GM23248 (cell line): ENCODE measurements around the gene MPZL2.

Experiments
- EZH2 ChIP-seq: fragments of 200-600 bp; sonication (generic); IDR thresholded peaks from 2 replicates; pipeline ENCODE4 v1.6.1; 2018; ENCODE audit warnings: antibody characterized with exemption, mild to moderate bottlenecking; ENCODE audit not compliant: insufficient read depth, poor library complexity, severe bottlenecking
- EZH2phosphoT487 ChIP-seq: fragments of 200-600 bp; sonication (generic); IDR thresholded peaks from 2 replicates; pipeline ENCODE4 v1.6.1; 2018; ENCODE audit warnings: antibody characterized with exemption, moderate library complexity, mild to moderate bottlenecking, low read depth; ENCODE audit not compliant: insufficient read depth

DNA sequence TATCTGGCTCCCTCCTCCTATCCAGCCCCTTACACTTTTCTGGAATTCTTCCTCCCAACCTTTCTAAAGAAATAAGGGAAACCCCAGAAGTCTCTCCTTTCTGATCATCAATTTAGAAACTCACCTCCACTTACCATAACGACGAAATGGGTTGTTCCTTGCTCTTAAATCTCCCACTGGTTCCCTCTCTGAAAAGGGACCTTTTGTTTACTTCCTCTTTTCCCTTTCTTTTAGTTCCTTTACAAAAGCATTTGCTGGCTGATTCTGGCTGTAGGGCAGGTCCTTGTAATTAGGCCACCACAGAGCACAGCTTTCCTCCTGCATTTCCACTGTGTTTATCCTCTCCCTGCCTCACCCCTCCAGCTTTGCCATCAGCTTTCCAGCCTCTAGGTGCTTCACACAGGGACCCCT lies 51.3 kb downstream of the MPZL2 start:
- TF ChIP-seq EZH2phosphoT487 = no peak
- TF ChIP-seq EZH2 = no peak
